ENCODE measurements around the gene NHLRC4. TPM values are rescaled to one million over a fixed set of nuclear protein-coding genes. Genes with fewer than 3 reads are reported as not detected.

Gene NHLRC4
- total RNA-seq, 5 donors from 2014 or later (not counting 1 experiment from before 2014, with no cell fraction given) = 1.3 to 5.0 (median 3.6) TPM

DNA sequence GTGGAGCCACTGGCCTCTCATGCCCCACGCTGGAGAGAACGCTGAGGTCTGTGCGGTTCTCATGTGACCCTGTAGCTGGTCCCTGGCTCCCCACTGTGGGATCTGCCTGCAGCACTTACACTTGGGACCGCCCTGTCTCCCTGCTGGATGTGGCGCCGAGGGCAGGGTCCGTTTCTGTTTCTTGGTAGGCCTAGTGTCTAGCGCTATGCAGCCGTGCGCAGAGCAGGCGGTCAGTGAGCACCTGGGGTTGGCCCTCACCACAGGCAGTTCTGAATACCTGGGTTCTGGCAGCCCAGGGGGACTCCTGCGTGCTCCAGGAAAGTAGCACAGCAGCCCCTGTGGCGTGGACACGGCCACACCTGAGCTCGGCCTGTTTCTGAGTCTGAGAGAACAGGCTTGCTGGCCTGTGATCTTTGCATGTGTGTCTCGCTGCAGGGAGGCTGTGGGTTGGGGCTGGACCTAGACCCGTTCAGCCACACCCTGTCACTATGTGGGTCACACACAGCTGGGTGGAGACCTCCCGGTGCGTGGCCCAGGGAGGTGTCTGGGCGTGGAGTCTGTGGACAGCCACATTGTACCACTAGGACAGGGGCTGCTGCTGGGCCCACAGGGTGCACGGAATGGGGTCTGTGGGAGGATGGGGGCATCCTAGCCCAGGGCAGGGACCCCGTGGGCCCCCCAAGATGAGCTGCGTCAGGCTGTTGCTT is 36.5 kb upstream of the NHLRC4 start:
- H3K4me1 Mint-ChIP-seq = peaks cover 25 to 36% (median 35%) of the 10 kb centered on the region in 3 donors
- H3K4me3 ChIP-seq (ENCODE audit: control insufficient read depth in 1 of 2, extremely low read depth in 1 of 2, low read length in 1 of 2) = no peak overlapping the region
- ChIA-PET POLR2A (no interaction called here), CTCF (no interaction called here)
- no peak for ATAC-seq (replicated peaks in 1 of 4)
- H3K4me1 ChIP-seq (ENCODE audit: control insufficient read depth in 1 of 2, extremely low read depth in 1 of 2, insufficient read depth in 2 of 2, low read length in 2 of 2) = peaks cover 12 to 50% of the 10 kb centered on the region in 2 experiments
- no peaks in the 10 kb centered on the region for H3K9me3 ChIP-seq
- no peaks in the 10 kb centered on the region for H3K27me3 ChIP-seq (replicated peaks in 1 of 2; ENCODE audit: control insufficient read depth in 2 of 2, extremely low read depth in 1 of 2, insufficient read depth in 2 of 2, low read length in 1 of 2)
- peak overlapping the region; percentile 88 to 90 (median 88) for H3K4me3 Mint-ChIP-seq
- 79% methylated on average over 21 of the region's 23 CpGs for WGBS (ENCODE audit: insufficient coverage)
- no peak overlapping the region for H3K27ac ChIP-seq (ENCODE audit: low read length)
- H3K36me3 Mint-ChIP-seq = no peaks in the 10 kb centered on the region
- H3K27ac Mint-ChIP-seq = peak overlapping the region; percentile 28 to 36
- H3K36me3 ChIP-seq (ENCODE audit: control insufficient read depth in 2 of 2, extremely low read depth in 1 of 2, insufficient read depth in 1 of 2, low read length in 1 of 2) = peaks cover 0 to 2% of the 10 kb centered on the region in 2 donors
- H3K9me3 Mint-ChIP-seq = no peaks in the 10 kb centered on the region
- H3K27me3 Mint-ChIP-seq = no peaks in the 10 kb centered on the region
- DNase-seq = no peak

GRCh38 chr16:531494-532125 is 35.2 kb upstream of the NHLRC4 start:
- peaks cover 2 to 37% of the 10 kb centered on the region in 2 experiments for H3K4me1 ChIP-seq (ENCODE audit: control insufficient read depth in 1 of 2, extremely low read depth in 1 of 2, insufficient read depth in 2 of 2, low read length in 2 of 2)
- H3K36me3 ChIP-seq (ENCODE audit: control insufficient read depth in 2 of 2, extremely low read depth in 1 of 2, insufficient read depth in 1 of 2, low read length in 1 of 2) = peaks cover under 1 to 9% of the 10 kb centered on the region in 2 donors
- H3K4me3 ChIP-seq (ENCODE audit: control insufficient read depth in 1 of 2, extremely low read depth in 1 of 2, low read length in 1 of 2) = no peak overlapping the region
- Mint-ChIP-seq H3K4me1 (peaks cover 21 to 24% (median 21%) of the 10 kb centered on the region in 3 donors), H3K9me3 (no peaks in the 10 kb centered on the region), H3K27ac (no peak overlapping the region), H3K27me3 (no peaks in the 10 kb centered on the region), H3K36me3 (no peaks in the 10 kb centered on the region), H3K4me3 (no peak overlapping the region)
- ATAC-seq (replicated peaks in 1 of 4) (no peak), DNase-seq (no peak)
- no peaks in the 10 kb centered on the region for H3K27me3 ChIP-seq (replicated peaks in 1 of 2; ENCODE audit: control insufficient read depth in 2 of 2, extremely low read depth in 1 of 2, insufficient read depth in 2 of 2, low read length in 1 of 2)
- ChIA-PET CTCF (no interaction called here), POLR2A (interaction anchor here in 1 of 2 donors (0.6 kb wide), 1 partner anchor 11 kb away, joined by 4 read pairs; no protein-coding TSS in a partner anchor)
- H3K27ac ChIP-seq (ENCODE audit: low read length) = no peak overlapping the region
- H3K9me3 ChIP-seq = no peaks in the 10 kb centered on the region
- WGBS (ENCODE audit: insufficient coverage) = 89% methylated on average over 11 of the region's 16 CpGs

DNA sequence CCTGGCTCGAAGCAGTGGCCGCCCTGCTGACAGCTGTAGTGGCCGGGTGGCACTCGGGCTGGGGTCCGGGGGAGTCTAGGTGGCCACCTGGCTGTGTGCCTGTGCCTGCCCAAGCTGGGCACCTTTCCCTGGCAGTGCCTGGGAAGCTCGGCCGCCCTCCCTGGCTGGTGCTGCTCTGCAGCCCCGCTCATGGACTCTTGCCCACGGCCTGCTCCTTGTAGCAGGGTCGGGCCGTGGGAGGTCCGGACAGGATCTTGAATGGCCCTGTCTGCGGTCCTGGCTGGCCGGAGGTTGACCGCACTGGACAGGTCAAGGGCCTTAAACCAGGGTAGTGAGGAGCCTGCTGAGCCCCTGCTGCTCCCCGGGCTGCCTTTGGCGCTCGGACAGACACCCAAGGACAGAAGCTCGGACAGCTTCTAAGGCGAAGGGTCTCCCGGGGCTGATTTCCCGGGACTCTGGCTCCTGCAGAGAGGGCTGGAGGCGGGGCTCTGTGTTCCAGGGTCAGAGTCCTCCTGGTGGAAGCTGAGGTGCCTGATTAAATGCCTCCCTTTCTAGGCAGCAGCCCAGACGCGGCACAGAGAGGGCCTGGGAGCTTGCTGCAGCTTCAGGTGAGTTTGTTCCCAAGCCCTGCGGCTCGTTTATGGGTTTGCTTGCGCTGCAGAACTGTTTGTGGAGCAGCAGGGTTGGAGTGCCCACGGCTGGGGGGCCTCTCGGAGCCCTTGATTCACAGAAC is 33.2 kb upstream of the NHLRC4 start:
- H3K4me3 ChIP-seq (ENCODE audit: control insufficient read depth in 1 of 2, extremely low read depth in 1 of 2, low read length in 1 of 2) = no peak overlapping the region

DNA sequence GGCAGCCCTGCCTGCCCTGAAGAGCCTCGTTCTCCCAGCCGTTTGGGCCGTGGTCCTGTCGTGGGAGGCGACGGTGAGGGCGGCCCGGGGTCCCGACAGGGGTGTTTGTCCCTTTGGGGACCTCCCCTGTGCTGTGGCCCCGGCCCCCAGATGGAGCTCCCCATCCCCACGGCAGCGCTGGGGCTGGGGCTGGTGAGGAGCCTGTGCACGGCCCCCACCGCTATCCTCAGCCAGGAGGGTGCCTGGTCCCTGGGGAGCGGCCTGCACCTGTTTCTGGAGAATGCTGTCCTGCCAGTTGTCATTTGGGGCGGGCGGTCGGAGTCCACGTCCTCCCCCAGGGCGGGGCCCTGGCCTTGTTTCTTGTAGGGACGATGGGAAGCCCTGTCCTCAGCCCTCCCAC is 32.7 kb upstream of the NHLRC4 start:
- H3K4me3 Mint-ChIP-seq = no peak overlapping the region
- no peaks in the 10 kb centered on the region for H3K9me3 Mint-ChIP-seq
- peaks cover 0 to 25% of the 10 kb centered on the region in 2 experiments for H3K4me1 ChIP-seq (ENCODE audit: control insufficient read depth in 1 of 2, extremely low read depth in 1 of 2, insufficient read depth in 2 of 2, low read length in 2 of 2)
- CTCF ChIA-PET = no interaction called here
- H3K27me3 ChIP-seq (replicated peaks in 1 of 2; ENCODE audit: control insufficient read depth in 2 of 2, extremely low read depth in 1 of 2, insufficient read depth in 2 of 2, low read length in 1 of 2) = no peaks in the 10 kb centered on the region
- peaks cover 9 to 24% of the 10 kb centered on the region in 2 donors for H3K36me3 ChIP-seq (ENCODE audit: control insufficient read depth in 2 of 2, extremely low read depth in 1 of 2, insufficient read depth in 1 of 2, low read length in 1 of 2)
- H3K9me3 ChIP-seq = no peaks in the 10 kb centered on the region
- H3K4me1 Mint-ChIP-seq = peaks cover 11 to 18% (median 17%) of the 10 kb centered on the region in 3 donors
- 91% methylated on average over 19 of the region's 21 CpGs for WGBS (ENCODE audit: insufficient coverage)
- no peak overlapping the region for H3K4me3 ChIP-seq (ENCODE audit: control insufficient read depth in 1 of 2, extremely low read depth in 1 of 2, low read length in 1 of 2)
- no peak for ATAC-seq (replicated peaks in 1 of 4)
- H3K27ac ChIP-seq (ENCODE audit: low read length) = no peak overlapping the region
- no peaks in the 10 kb centered on the region for H3K36me3 Mint-ChIP-seq
- H3K27me3 Mint-ChIP-seq = no peaks in the 10 kb centered on the region
- no peak overlapping the region for H3K27ac Mint-ChIP-seq
- POLR2A ChIA-PET = no interaction called here
- DNase-seq = no peak

More for the DNA sequence above, 33.2 kb upstream of the NHLRC4 start:
- no peaks in the 10 kb centered on the region for H3K27me3 Mint-ChIP-seq
- no peaks in the 10 kb centered on the region for H3K36me3 Mint-ChIP-seq
- POLR2A ChIA-PET = interaction anchor here in 1 of 2 donors (0.7 kb wide), 1 partner anchor 35 kb away, joined by 3 read pairs; no protein-coding TSS in a partner anchor
- H3K27ac Mint-ChIP-seq = no peak overlapping the region
- no peaks in the 10 kb centered on the region for H3K9me3 Mint-ChIP-seq
- 94% methylated on average over 28 of the region's 30 CpGs for WGBS (ENCODE audit: insufficient coverage)
- Histone ChIP-seq H3K27ac (ENCODE audit: low read length) (no peak overlapping the region), H3K36me3 (ENCODE audit: control insufficient read depth in 2 of 2, extremely low read depth in 1 of 2, insufficient read depth in 1 of 2, low read length in 1 of 2) (peaks cover 9 to 23% of the 10 kb centered on the region in 2 donors), H3K9me3 (no peaks in the 10 kb centered on the region), H3K4me1 (ENCODE audit: control insufficient read depth in 1 of 2, extremely low read depth in 1 of 2, insufficient read depth in 2 of 2, low read length in 2 of 2) (peaks cover 0 to 30% of the 10 kb centered on the region in 2 experiments), H3K27me3 (replicated peaks in 1 of 2; ENCODE audit: control insufficient read depth in 2 of 2, extremely low read depth in 1 of 2, insufficient read depth in 2 of 2, low read length in 1 of 2) (no peaks in the 10 kb centered on the region)
- H3K4me3 Mint-ChIP-seq = no peak overlapping the region
- DNase-seq (no peak), ATAC-seq (replicated peaks in 1 of 4) (no peak)
- CTCF ChIA-PET = interaction anchor here in 1 of 2 donors (0.6 kb wide), 1 partner anchor 110 kb away, joined by 4 read pairs; no protein-coding TSS in a partner anchor
- H3K4me1 Mint-ChIP-seq = peaks cover 17 to 22% (median 19%) of the 10 kb centered on the region in 3 donors

- ATAC-seq (replicated peaks in 1 of 4) = no peak
- H3K4me3 Mint-ChIP-seq = no peak overlapping the region
Observed at GRCh38 chr16:534856-535445, 31.9 kb upstream of the NHLRC4 start.

More at GRCh38 chr16:534856-535445, 31.9 kb upstream of the NHLRC4 start:
- Histone ChIP-seq H3K27ac (ENCODE audit: low read length) (no peak overlapping the region), H3K4me3 (ENCODE audit: control insufficient read depth in 1 of 2, extremely low read depth in 1 of 2, low read length in 1 of 2) (no peak overlapping the region), H3K4me1 (ENCODE audit: control insufficient read depth in 1 of 2, extremely low read depth in 1 of 2, insufficient read depth in 2 of 2, low read length in 2 of 2) (peaks cover 0 to 16% of the 10 kb centered on the region in 2 experiments), H3K27me3 (replicated peaks in 1 of 2; ENCODE audit: control insufficient read depth in 2 of 2, extremely low read depth in 1 of 2, insufficient read depth in 2 of 2, low read length in 1 of 2) (no peaks in the 10 kb centered on the region), H3K9me3 (no peaks in the 10 kb centered on the region), H3K36me3 (ENCODE audit: control insufficient read depth in 2 of 2, extremely low read depth in 1 of 2, insufficient read depth in 1 of 2, low read length in 1 of 2) (peaks cover 9 to 28% of the 10 kb centered on the region in 2 donors)
- no peak for DNase-seq
- 96% methylated on average over 21 of the region's 27 CpGs for WGBS (ENCODE audit: insufficient coverage)
- no peaks in the 10 kb centered on the region for H3K27me3 Mint-ChIP-seq
- peaks cover 7 to 10% (median 9%) of the 10 kb centered on the region in 3 donors for H3K4me1 Mint-ChIP-seq
- ChIA-PET CTCF (no interaction called here), POLR2A (no interaction called here)
- no peaks in the 10 kb centered on the region for H3K9me3 Mint-ChIP-seq
- no peak overlapping the region for H3K27ac Mint-ChIP-seq
- H3K36me3 Mint-ChIP-seq = no peaks in the 10 kb centered on the region
